NCI-H2081 (cell line): ENCODE measurements around the gene IRF6.

Experiments
- DNase-seq, 2 experiments: peaks; one replicate each; lab custom pipeline; 2025; lab: John Stamatoyannopoulos, UW

The IRF6 gene

DNA sequence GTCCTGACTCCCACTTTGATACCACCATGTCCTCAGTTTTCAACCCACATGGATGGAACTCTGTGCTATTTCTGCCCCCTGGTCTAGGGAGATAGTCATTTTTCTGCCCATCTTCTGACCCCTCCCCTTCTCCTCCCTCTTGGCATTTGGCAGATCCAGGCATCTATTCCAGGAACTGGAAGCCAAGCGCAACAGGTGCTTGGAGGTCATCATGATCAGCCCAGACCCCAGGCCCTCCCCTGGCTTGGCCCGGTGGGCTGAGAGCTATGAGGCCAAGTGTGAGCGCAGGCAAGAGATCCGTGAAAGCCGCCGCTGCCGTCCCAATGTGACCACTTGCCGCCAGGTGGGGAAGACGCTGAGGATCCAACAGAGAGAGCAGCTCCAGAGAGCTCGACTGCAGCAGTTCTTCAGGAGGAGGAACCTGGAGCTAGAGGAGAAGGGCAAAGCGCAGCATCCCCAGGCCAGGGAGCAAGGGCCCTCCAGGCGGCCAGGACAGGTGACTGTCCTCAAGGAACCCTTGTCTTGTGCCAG is 46.0 kb downstream of the IRF6 start:
- DNase-seq = no peak

DNA sequence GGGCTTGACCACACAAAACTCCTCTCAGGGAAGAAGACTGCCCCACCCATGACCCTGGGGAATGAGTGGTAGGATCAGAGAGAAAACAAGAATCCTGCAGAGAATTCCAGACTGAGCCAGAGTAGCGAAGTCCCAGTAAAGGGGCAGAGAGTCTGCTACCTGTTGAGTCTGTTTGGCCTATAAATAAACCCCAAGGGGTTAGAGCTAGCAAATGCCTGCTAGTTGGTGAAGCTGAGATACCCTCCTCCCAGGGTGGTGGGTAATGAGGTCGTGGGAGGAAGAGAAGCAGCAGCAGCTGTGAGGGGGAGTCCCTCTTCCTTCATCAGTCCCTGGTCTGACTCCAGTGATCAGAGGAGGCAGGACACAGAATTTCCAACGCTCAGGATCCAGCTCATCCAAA is 47.5 kb downstream of the IRF6 start:
- DNase-seq = no peak

DNA sequence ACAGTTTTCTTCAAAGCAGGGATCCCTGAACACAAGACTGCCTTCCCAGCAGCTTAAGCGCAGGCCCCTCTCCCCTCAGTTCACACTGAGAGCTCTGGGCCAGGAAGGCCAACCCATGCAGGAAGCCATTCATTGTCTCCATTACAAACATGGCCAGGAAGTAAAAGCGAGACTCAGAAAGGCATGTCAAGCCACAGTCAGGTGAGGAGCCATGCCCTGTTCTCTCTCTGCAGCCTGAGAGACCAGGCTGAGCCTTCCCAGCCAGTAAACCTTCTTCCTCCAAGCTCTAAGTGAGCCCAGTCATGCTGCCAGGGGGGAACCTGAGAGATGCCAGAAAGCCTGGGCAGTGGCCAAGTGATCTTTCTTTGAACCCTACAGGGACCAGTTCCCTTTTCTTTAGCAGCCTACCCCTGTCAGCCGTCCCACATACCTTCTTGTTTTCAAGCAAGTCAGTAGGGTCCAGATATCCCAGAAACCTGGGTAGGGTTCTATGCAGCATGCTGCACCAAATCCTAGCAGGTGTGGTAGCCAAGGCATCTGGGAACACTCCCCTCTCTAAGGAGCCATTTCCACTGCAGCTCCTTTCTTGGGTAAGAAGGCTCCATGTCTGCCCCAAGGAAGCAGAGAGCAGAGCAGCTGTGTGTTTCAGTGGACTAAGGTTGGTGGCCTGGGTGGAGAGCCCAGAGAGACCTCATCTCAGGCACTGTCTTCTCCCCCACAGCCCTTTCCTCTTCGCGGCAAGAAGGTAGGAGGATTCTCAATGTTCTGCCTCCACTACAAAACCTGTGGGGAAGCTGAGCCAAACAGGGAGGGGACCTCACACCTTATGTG is 49.1 kb downstream of the IRF6 start:
- no peak for DNase-seq

DNA sequence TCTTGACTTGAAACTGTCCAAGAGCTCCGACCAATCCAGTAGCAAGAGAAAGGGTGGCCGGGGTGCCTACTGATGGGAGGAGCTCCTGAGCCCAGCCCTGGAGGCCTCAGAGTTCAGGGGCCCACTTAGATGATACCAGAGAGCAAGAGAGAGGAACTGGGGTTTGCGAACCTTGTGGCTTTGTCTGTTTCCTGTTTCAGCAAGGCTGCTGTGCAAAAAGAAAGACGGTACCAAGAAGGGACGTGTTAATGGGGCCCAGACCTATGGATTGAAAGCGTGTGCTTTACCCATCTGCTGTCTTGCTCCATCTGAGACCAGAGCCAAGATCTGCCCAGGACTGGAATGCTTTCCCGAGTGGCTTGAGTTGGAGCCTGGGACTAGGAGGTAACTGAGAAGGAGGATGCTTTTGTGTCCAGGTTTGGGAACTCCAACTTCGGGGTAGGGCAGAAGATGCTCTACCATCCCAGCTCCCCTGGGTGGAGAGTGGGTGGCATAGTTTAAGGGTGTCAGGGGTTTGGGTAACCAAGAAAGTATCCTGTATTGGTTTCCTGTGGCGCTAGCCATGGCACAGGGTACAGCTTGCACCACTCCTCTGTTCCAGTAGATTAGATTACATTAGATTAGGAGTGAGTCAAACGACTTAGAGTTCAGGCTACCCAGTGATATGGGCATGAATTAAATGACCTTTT is 49.9 kb downstream of the IRF6 start, which contains the start of gene TRAF3IP3:
Gene TRAF3IP3 (plus strand): TSS at position 128 of the 689 bp plus-strand sequence. CDS start 3,987 bp downstream, outside the sequence.
- DNase-seq = no peak

DNA sequence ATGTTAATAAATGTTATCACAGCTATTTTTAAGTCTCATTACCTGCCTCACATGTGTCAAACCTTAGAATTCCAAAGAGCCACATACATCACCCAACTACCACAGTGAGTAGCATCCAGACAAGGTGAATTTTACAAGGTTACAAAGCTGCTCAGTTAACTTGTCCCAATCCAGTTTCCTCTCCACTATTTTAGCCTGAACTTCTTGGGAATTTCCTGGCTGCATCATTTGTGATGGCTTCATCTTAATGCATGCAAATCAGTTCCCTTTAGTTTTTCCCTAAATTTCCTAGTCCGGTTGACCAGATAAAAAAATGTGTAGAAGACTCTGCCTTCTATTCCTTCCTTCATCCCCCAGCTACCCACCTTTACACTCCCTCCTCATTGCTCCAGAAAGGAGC is 50.7 kb downstream of the IRF6 start:
- no peak for DNase-seq

DNA sequence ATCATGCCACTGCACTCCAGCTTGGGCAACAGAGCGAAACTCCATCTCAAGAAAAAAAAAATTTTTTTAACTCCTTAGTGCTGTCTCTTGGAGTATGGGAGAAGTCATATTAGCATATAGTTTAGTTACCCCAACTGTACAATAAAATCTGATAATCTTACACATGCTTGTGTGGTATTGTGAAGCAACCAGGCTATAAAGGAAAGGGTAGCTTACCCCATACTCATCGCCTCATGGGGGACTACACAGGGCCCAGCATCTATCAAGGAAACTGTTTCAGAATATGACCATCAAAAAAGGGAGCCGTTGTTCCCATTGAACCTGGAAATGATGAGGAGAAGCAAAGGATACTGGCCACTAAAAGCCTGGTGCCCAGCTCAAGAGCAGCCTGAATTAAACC is 53.1 kb downstream of the IRF6 start:
- DNase-seq = no peak

DNA sequence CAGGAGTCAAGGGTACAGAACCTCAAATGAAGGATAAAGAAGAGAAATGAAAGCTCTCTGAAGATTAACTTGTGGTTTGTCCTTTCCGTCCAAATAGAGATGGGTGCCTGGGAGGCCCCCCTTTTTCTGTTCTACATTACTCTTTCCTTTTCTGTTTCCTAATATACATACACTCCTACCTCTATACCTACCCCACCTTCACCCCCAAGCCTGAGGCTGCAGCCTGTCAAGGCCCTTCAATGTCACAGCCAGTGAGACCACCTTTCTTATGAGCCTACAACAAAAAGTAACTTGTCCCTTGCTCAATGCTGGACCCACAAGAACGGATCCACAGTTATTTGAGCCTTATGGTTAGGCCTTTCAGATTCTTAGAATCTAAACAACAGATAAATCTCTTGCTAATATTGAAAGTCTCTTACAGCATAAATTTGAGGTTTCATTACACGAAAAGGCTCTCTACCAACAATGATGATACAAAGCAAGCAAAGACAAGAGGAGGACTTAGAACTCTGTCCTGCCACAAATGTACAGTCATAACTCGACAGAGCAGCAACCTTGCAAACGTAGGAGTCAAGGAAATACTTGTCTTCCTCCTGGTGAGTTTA is 54.2 kb downstream of the IRF6 start:
- no peak for DNase-seq

DNA sequence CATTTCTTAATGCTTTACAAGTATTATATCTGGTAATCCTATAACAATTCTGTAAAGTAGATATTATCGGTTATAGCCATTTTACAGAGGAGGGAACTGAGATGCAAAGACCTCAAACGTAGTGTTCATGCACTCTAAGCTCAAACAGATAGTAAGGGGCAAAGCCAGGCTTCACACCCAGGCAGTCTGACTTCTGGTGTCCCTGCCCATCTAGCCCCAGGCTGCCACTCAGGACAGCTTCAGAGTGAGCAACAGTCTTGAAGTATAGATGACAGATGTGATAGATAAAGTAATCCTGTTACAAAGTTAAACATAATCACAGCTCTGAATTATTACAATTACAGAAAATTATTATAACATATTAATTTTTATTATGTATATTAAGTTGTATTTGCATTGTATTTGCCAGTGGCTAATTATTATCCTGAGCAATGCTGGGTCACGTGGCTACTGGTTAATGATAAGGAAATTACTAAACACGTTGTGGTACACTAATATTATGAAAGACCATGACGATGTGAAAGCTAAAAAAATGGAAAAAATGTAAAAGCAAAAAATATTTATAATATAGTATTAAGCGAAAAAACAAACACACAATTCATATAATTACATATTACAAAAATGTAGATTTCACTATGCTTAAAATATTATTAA is 56.1 kb downstream of the IRF6 start:
- DNase-seq = no peak

DNA sequence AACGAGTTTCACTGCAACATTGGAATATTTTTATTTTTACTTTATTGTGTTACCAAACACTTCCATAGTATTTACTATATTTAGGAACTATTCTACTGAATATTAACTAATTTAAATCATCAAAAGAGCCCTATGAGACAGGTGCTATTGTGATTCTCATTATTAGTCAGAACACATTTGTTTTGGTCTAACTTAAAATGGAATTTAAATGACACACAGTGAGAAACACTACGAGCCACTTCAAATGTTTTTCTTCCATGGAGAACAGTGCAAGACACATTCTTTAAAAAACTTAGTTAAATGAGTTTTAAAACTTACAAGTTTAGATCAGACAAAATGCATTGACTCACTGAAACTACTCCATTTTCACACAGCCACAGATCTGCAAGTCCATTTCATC is 56.7 kb downstream of the IRF6 start:
- no peak for DNase-seq

DNA sequence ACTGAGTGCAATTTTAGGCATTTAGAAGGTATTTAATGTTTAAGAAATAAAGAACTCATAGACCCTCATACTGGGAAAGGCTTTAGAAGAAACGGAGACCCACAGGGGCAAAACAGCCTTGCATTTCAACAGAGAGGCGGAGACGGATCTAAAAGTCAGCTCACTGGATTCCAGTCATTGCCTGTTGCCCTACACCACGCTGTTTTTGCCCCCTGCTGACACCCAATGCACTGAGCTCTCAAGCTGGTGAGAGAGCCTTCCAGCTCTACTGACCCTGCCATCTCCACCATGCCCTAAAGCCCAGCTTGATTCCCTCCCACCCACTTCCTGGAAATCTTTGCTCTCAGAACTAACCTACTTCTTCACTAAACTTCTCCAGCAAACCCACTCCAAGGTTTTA is 57.3 kb downstream of the IRF6 start:
- no peak for DNase-seq

DNA sequence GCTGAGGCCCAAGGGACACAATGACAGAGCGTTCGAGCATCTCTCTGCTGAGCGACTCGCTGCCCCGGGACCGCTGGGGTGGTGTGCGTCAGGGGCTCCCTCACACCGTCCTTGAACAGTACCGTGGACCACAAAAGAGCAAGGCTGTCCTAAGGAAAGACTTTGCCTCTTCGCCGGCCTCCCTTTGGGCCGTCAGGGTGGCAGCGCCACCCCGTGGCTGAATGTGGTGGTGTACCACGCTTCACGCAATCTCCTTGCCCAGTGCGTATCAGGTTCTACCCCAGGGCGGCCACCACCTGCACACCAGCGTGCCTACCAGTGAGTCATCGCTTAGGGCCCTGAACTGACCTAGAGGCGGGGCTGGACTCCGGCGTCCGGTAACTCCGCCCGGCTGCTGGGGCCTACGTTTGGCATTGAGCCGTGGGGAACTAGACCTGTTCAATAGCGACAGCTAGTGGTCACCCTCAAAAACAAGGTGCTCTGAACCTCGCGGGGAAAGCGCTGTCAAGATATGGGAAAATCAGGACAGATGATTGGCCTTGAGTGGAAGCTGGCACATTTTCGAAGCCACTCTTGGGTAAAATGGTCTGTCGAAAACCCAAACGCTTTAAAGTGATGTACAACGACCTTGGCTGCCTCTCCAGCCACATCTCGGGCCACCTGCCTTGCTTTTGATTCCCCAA is 58.2 kb downstream of the IRF6 start:
- peak; percentile 69 to 80 for DNase-seq

DNA sequence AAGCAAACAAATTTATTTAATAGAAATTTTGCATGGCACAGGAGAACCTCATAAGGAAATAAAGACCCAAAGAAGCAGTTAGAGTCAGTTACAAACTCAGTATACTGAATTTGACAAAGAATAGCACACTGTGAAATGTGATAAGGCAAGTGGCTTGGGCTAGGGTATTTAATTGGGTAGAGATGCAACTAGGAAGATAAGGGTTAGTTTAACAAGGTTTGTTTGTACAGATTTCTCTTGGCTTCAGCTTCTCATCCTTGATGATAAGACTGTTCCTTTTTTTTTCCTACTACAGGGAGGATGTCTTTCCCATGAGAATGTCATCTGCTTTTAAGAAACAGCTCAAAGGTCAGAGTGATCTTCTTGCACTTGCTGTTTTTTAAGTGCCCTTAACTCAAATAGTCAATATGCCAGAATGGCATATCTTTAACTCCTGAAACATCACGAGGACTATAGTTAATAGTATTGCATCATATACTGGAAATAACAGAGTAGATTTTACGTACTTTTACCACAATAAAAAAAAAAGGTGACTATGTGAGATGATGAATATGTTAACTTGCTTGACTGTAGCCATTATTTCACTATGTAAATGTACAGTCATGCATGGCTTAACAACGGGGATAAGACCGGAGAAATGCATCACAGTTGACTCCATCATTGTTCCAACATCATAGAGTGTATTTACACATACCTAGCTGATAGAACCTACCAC is 59.3 kb downstream of the IRF6 start:
- DNase-seq = no peak

DNA sequence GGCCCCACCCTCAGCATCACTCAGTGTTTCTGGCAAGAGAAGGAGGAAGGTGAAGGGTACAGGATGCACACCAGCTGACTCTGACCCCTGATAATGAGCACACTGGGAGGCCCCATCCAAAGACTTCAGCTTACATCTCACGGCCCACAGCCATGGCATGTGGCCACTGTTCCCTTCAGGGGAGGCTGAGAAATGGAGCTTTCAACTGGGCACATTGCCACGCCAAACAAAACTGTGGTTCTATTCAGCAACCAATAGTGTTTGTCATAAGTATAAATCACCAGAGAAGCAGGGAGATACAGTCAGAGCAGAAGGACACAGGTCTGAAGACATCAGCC is 62.8 kb downstream of the IRF6 start:
- peak; percentile 49 to 67 for DNase-seq

DNA sequence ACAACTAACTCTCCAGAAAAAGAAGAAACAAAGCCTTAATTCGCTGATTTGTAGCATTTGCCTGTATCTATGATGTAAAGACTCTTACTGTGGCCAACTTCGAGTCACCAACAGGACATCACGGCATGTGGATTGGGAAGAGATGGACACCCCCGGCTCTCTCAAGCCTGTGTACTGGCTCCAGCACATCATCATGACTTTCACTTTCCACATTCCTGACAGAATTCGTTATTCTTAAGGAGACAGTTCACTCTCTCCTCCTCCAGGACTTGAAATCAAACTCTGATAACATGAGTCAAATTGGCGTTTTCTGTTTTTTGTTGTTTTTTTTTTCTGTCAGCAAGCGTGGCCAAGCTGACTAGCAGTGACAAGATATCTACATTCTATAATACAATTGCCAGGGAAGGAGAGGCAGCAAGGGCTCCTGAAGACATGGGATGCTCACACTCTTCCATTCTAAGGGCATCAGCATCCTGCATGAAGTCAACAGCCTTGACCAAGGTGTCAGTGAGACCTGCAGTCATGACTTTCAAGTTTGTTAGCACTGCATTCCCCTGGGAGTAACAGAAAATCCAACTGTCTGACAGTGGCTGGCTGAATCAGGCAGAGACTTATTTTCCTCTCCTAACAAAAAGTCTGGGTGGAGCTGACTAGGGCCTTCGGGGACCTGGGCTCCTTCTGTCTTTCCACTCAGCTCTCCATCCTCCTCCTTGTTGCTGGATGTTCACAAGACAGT is 63.4 kb downstream of the IRF6 start:
- DNase-seq = no peak

DNA sequence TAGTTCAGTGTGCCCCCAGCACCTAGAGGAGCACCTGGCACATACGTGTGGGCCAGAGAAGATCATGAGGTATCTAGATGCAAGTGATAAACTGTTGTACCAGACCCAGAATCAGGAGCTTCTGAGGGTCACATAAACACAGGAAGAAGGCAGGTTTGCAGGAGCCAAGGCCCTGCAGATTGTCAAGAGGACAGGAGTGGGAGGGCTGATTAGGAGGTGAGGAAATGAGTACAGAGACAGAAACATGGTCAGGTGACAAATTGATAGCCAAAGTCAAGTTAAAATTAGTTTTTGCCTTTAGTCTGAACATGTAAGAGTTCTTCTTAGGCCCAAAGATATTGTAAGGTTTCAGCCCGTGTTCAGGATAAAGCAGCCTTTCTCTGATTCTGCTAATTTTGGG is 64.1 kb downstream of the IRF6 start:
- DNase-seq = no peak

DNA sequence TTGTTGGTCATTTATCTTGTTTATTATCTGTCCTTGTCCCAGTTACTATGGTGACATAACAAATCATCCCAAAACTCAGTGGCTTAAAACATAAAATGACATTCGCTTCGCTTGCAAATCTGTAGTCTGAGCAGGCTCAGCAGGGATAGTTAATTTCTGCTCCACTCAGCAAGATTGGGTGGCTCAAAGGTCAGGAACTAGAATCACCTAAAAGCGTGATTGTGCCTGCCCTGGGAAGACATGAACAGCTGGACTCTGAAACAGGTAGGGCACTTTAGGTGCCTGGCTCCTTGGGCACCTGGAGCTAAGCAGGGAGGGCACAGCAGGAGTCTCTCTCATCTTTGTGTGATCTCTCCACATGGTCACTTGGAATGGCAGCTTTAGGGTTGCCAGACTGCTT is 64.7 kb downstream of the IRF6 start:
- no peak for DNase-seq

DNA sequence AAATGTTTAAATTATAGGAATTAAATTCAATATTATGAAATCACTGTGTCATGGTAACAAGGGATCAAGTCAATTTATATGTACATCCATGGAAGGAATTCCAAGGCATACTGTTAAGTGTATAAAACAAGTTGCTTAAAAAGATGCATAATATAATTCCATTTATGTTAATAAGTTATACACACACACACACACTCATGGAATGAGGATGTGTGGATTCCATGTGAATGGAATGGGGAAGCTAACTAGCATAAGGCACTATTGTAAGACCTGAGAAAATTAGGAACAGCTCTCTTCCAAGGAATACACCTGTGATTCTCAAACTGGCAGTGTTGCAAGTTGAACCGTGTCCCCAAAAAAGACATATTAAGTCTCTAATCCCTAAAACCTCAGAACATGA is 67.7 kb downstream of the IRF6 start:
- no peak for DNase-seq

DNA sequence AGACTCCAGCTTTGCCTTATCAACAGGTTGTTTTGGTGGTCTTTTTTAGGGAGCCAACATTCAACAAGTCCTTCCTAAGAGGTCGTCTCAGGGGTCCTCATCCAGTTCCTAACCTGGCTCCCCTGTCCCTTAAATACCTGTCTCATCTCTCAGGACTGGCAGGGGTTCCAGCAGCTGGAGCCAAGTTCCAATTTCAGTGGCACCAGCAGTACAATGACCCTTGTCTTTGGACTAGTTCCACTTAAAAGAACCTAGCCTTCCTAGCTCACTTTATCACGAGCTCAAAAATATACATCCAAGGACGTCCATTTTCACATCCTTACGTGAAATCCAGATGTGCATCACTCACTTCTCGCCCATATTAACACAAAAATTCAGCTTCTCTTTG is 68.8 kb downstream of the IRF6 start:
- DNase-seq = no peak

DNA sequence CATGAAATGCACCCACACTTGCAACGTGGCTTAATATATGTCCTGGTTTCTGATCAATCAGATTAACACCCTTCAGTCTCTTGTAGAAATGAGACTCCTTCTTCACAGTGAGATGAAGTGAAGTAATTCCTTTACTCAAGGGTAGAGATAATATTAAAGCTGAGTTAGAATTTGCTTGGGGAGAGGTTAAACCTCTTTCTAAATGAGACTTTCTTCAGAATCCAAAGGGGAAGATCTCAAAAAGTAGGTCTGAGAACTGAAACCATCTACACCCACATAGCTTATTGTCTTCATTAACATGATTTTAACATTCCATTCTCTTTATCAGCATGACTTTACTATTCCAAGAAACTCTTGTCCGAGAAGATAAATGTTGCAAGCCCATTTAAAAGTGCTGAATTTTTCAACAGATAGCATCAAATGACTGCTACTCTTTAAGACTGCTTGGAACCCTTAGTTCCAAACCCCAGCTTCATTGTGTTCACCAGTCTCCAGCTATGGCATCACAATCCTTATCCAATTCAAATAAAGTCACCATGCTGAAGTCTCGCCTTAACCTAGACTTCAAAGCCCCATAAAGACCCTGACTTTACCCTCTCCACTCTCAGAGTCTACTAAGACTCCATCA is 69.3 kb downstream of the IRF6 start:
- DNase-seq = no peak
